Breast epithelium (tissue), 3 donors: ENCODE data around the gene ZNF575.

Experiments
- POLR2A ChIP-seq: fragments of 450-650 bp; IDR thresholded peaks from one replicate; pipeline ENCODE4 v1.6.1; 2016; ENCODE audit warnings: antibody characterized with exemption, mild to moderate bottlenecking, moderate library complexity
- TF ChIP-seq, protein P1 (sequence below), 3 donors: fragments of 450-650 bp; IDR thresholded peaks; one replicate each; pipeline ENCODE4 v1.5.1; 2016 to 2017; ENCODE audit warnings: antibody characterized with exemption in 3 of 3, mild to moderate bottlenecking in 3 of 3, moderate library complexity in 3 of 3

DNA sequence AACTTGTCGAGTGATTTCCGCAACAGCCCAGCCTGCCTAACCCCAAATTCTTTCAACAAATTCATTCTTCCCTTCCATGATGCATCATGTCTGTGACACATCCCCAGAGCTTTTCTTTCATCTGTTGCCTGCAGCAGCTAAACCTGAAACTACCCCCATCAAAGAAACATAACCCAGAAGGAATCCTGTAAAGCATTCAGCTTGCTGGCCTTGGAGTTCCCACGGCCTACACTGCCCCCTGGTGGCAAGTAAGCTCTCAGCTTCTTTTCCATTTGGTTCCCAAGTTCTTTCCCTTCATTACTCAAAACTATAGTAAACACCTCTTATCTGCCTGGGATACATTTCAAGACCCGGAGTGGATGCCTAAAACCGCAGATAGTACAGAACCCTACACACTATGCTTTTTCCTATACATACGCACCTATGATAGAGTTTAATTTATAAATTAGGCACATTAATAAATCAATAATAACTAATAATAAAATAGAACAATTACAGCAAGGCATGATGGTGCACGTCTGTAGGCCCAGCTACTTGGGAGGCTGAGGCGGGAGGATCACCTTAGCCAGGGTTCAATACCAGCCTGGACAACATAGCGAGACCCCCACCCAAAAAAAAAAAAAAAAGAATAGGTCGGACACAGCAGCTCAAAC lies 13.4 kb upstream of the ZNF575 start:
- no peak for TF ChIP-seq POLR2A
- TF ChIP-seq, protein P1, sequence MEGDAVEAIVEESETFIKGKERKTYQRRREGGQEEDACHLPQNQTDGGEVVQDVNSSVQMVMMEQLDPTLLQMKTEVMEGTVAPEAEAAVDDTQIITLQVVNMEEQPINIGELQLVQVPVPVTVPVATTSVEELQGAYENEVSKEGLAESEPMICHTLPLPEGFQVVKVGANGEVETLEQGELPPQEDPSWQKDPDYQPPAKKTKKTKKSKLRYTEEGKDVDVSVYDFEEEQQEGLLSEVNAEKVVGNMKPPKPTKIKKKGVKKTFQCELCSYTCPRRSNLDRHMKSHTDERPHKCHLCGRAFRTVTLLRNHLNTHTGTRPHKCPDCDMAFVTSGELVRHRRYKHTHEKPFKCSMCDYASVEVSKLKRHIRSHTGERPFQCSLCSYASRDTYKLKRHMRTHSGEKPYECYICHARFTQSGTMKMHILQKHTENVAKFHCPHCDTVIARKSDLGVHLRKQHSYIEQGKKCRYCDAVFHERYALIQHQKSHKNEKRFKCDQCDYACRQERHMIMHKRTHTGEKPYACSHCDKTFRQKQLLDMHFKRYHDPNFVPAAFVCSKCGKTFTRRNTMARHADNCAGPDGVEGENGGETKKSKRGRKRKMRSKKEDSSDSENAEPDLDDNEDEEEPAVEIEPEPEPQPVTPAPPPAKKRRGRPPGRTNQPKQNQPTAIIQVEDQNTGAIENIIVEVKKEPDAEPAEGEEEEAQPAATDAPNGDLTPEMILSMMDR (IDR thresholded peaks at IDR 0.05) = peak; percentile 56 to 93 (median 92)
